ENCODE data around the gene HMGB2. TPM values are rescaled to one million over a fixed set of nuclear protein-coding genes. Genes with fewer than 3 reads are reported as not detected.

HMGB2 gene
- total RNA-seq, 1 experiment from 2014 or later, result 111 TPM

GRCh38 chr4:173316060-173316459, 18.1 kb downstream of the HMGB2 start:
- Histone ChIP-seq H4K20me1 (ENCODE audit: low read length) (no peaks in the 10 kb centered on the region), H3K9ac (ENCODE audit: low read length) (no peak overlapping the region), H3K36me3 (ENCODE audit: low read depth, low read length) (no peaks in the 10 kb centered on the region), H3K4me2 (ENCODE audit: low read length) (no peak overlapping the region), H3K4me1 (ENCODE audit: insufficient read depth, low read length) (peaks cover 9% of the 10 kb centered on the region), H3K9me3 (ENCODE audit: low read length) (no peaks in the 10 kb centered on the region), H3K79me2 (ENCODE audit: low read length) (no peaks in the 10 kb centered on the region), H3K9me2 (replicated peaks; ENCODE audit: low read length) (no peaks in the 10 kb centered on the region), H3K4me3 (ENCODE audit: low read length) (no peak overlapping the region), H3K27me3 (ENCODE audit: low read length) (no peaks in the 10 kb centered on the region), H3K27ac (ENCODE audit: low read length) (no peak overlapping the region), H3F3A (ENCODE audit: low read length, unreplicated experiment) (no peaks in the 10 kb centered on the region), H2AFZ (ENCODE audit: low read length) (no peak overlapping the region)
- ATAC-seq (no peak), DNase-seq (no peak)
- intact Hi-C loops (cut with micrococcal nuclease), result no loop called here
- TF ChIP-seq CTCF (conservative IDR thresholded peaks at IDR 0.05; ENCODE audit: low read depth, low read length), result no peak
- TF ChIP-seq EZH2 (IDR thresholded peaks at IDR 0.05; ENCODE audit: low read length, unreplicated experiment), result no peak
- no peak for TF ChIP-seq EZH2phosphoT487 (IDR thresholded peaks at IDR 0.05; ENCODE audit: borderline replicate concordance, low read length)
- ChIA-PET CTCF (no interaction called here), POLR2A (ENCODE audit: unreplicated experiment) (no interaction called here)
- no TSS peak for BruUV-seq (replicated peaks)

GRCh38 chr4:173314715-173315114, 19.4 kb downstream of the HMGB2 start:
- Histone ChIP-seq H3K27me3 (ENCODE audit: low read length) (no peaks in the 10 kb centered on the region), H3K9ac (ENCODE audit: low read length) (no peak overlapping the region), H3K79me2 (ENCODE audit: low read length) (no peaks in the 10 kb centered on the region), H3K9me2 (replicated peaks; ENCODE audit: low read length) (no peaks in the 10 kb centered on the region), H3K27ac (ENCODE audit: low read length) (no peak overlapping the region), H3K36me3 (ENCODE audit: low read depth, low read length) (no peaks in the 10 kb centered on the region), H3K9me3 (ENCODE audit: low read length) (no peaks in the 10 kb centered on the region), H2AFZ (ENCODE audit: low read length) (no peak overlapping the region), H3K4me3 (ENCODE audit: low read length) (no peak overlapping the region), H4K20me1 (ENCODE audit: low read length) (no peaks in the 10 kb centered on the region), H3K4me1 (ENCODE audit: insufficient read depth, low read length) (peaks cover 9% of the 10 kb centered on the region), H3K4me2 (ENCODE audit: low read length) (no peak overlapping the region), H3F3A (ENCODE audit: low read length, unreplicated experiment) (no peaks in the 10 kb centered on the region)
- ChIA-PET CTCF (no interaction called here), POLR2A (ENCODE audit: unreplicated experiment) (no interaction called here)
- intact Hi-C loops (cut with micrococcal nuclease), result no loop called here
- DNase-seq, result no peak
- no TSS peak for BruUV-seq (replicated peaks)
- ATAC-seq, result no peak
- no peak for TF ChIP-seq CTCF (conservative IDR thresholded peaks at IDR 0.05; ENCODE audit: low read depth, low read length)
- TF ChIP-seq EZH2phosphoT487 (IDR thresholded peaks at IDR 0.05; ENCODE audit: borderline replicate concordance, low read length), result no peak
- TF ChIP-seq EZH2 (IDR thresholded peaks at IDR 0.05; ENCODE audit: low read length, unreplicated experiment), result no peak

GRCh38 chr4:173311368-173311767, 22.8 kb downstream of the HMGB2 start:
- Histone ChIP-seq H3K4me1 (ENCODE audit: insufficient read depth, low read length) (no peaks in the 10 kb centered on the region), H3K27me3 (ENCODE audit: low read length) (no peaks in the 10 kb centered on the region), H3K9me2 (replicated peaks; ENCODE audit: low read length) (no peaks in the 10 kb centered on the region), H3K79me2 (ENCODE audit: low read length) (no peaks in the 10 kb centered on the region), H3F3A (ENCODE audit: low read length, unreplicated experiment) (no peaks in the 10 kb centered on the region), H3K9me3 (ENCODE audit: low read length) (no peaks in the 10 kb centered on the region), H3K4me2 (ENCODE audit: low read length) (no peak overlapping the region), H3K4me3 (ENCODE audit: low read length) (no peak overlapping the region), H2AFZ (ENCODE audit: low read length) (no peak overlapping the region), H3K36me3 (ENCODE audit: low read depth, low read length) (no peaks in the 10 kb centered on the region), H3K27ac (ENCODE audit: low read length) (no peak overlapping the region), H4K20me1 (ENCODE audit: low read length) (no peaks in the 10 kb centered on the region), H3K9ac (ENCODE audit: low read length) (no peak overlapping the region)
- intact Hi-C loops (cut with micrococcal nuclease), result no loop called here
- no peak for ATAC-seq
- ChIA-PET POLR2A (ENCODE audit: unreplicated experiment) (no interaction called here), CTCF (no interaction called here)
- no peak for DNase-seq
- no TSS peak for BruUV-seq (replicated peaks)
- TF ChIP-seq EZH2phosphoT487 (IDR thresholded peaks at IDR 0.05; ENCODE audit: borderline replicate concordance, low read length), result no peak
- TF ChIP-seq CTCF (conservative IDR thresholded peaks at IDR 0.05; ENCODE audit: low read depth, low read length), result no peak
- no peak for TF ChIP-seq EZH2 (IDR thresholded peaks at IDR 0.05; ENCODE audit: low read length, unreplicated experiment)

Data from PC-3 (cell line).